Stimulated activated CD4-positive, alpha-beta T cell treated with anti-CD3 and anti-CD28 coated beads, Interleukin-1b, Interleukin-23, amount 100 ng/mL, for 1 hour (primary cell): Measurements from ENCODE around the gene KAZN.

Experiments
- DNase-seq, 2 donors: peaks; one replicate each; pipeline ENCODE4 v3.0.0-alpha.2; 2020; ENCODE audit warnings: low read depth in 2 of 2

Gene KAZN

DNA sequence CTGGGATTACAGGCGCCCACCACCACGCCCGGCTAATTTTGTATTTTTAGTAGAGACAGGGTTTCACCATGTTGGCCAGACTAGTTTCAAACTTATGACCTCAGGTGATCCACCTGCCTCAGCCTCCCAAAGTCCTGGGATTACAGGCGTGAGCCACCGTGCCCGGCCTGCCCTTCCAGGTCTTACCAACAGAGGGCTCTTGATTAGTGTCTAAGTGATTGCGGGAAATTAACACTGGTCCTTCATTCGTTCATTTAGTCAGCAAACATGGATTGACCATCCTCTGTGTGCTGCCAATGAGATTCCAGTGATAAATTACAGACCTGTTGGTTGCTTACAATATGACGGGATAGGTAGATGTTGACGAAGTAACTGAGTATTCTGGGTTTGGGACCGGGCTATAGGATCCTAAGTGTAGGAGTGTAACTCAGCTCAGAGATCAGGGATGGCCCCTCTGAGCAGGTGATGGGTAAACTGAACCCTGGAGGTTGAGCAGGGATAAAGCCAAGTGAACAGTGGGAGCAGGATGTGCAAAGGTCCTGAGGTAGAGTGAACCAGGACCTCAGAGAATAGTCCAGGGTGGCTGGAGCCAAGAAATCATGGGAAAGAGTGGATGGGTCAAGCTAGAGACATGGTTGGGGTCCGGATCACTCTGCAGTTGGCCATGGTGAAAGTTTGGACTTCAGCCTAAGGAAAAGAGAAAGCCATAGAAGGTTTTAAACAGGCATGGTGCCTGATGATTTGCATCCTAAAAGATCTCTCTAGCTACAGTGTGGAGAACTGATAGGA lies 171.2 kb downstream of the KAZN start:
- no peak for DNase-seq

DNA sequence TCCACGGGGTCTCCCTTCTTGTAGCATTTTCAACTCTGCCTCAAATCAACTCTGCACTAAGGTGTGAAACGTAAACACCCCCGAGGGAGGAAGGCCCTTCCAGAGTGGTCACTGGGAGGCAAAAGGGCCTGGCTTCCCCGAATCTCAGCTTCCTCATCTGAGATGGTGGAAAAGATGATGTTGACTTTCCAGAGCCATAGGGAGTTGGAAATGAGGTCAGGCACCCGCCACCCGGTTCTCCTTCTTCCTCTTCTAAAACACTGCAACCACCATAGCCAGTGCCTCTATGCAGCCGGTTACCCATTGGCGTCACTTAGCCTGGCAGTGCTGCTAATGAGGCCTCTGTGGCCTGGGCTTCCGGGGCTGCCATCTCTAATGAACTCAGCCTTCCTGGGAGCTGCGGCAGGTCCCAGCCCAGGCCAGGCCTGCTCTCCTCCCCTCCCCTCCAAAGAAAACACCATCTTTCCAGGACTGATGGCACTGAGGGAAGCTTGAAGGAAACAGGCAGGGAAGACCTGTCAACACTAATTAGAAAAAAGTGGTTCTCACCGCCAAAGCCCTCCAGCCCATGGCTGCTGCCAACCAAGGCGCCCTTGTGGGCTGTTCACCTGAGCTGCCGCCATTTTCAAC lies 175.0 kb downstream of the KAZN start:
- no peak for DNase-seq

DNA sequence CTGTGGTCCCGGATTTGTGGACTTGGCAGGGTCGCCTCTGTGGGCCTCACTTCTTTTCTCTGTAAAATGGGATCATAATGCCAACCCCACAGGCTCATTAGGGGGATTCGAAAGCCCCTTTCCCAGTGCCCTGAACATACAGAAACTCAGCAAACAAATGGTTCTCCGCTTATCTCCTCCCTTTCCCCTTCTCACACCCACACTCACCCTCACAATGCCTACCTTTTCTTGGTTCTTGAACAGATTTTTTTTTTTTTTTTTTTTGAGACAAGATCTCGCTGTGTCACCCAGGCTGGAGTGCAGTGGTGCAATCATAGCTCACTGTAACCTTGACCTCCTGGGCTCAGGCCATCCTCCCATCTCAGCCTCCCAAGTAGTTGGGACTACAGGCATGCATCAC lies 175.7 kb downstream of the KAZN start:
- no peak for DNase-seq

DNA sequence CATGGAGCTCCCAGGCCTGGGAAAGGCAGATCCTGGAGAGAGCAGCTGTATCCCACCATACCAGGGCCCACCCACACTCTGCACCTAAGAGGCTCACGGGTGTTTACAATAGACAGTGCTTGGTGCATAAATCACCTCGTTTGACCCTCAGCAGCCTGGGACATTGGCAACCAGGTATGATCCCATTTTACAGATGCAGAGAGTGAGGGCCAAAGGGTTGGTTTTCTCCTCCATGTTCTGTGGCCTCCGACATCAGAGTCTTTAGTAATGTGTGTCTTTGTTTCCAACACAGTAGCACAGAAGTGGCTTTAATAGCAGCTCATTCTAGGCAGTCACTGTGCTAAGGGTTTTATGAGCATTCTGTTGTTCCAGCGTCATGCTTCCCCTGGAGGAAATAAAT lies 176.5 kb downstream of the KAZN start:
- no peak for DNase-seq

DNA sequence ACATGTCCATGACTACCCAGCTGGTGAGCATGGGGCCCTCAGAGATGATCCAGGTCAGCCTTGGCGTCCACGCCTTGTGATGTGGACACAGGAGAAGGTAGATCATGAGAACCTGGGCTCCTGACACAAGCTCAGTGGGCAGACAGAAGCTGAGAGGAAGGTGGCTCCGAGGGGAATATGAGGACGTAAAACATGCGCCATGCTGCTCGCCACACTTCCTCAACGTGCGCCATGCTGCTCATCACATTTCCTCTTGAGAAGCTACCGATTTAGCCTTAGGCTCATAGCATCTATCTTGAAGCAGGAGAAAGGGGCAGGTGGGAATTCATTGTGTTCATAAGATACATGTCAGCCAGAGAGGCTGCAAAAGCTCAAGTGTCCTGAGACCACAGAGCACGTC lies 176.9 kb downstream of the KAZN start:
- DNase-seq: no peak

DNA sequence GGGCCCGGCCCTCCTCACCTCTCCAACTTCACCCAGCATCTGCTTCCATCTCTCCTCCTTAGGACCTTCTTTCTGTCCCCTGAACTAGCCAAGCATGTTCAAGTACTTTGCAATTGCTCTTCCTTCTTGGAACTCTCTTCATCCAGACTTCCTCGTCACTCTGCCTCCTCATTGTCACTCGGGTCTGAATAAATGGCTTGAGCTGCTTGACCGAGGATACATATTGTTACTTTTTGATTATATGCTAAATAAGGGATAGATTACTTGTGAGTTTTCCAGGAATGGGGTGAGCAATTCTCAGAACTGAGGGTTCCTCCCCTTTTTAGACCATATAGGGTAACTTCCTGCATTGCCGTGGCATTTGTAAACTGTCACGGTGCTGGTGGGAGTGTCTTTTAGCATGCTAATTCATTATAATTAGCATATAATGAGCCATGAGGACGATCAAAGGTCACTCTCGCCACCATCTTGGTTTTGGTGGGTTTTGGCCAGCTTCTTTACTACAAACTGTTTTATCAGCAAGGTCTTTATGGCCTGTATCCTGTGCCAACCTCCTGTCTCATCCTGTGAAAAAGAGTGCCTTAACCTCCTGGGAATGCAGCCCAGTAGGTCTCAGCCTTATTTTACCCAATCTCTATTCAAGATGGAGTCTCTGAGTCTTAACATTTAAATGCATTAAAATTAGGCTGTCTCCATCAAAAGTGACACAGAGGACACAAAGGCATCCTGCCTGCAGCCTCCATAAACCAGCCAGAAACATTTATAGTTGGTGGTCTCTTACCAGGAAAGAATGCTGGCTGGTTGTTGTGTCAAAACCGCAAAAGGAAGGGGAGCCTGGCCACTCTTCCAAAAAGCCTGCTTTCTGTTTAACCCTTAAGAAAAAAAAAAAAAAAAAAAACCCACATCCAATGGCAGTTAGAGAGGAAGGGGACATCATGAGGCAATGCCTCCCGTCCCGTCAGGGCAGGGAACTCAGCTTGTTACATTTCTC lies 179.3 kb downstream of the KAZN start:
- no peak for DNase-seq

DNA sequence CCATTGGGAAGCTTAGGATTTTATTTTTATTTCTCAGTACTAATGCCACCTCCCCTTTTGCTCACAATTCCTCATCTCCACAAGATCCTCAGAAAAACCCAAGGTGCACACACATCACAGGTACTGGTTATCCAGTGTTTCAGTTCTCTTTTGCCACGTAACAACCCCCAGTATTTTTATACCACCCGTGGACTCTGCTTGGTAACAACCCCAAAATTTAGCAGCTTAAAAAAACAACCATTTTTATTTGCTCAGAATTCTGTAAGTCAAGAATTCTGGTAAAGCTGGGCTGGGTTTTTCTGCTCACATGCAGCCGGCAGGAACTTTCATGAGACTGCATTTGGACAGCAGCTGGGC lies 180.0 kb downstream of the KAZN start:
- DNase-seq: no peak

DNA sequence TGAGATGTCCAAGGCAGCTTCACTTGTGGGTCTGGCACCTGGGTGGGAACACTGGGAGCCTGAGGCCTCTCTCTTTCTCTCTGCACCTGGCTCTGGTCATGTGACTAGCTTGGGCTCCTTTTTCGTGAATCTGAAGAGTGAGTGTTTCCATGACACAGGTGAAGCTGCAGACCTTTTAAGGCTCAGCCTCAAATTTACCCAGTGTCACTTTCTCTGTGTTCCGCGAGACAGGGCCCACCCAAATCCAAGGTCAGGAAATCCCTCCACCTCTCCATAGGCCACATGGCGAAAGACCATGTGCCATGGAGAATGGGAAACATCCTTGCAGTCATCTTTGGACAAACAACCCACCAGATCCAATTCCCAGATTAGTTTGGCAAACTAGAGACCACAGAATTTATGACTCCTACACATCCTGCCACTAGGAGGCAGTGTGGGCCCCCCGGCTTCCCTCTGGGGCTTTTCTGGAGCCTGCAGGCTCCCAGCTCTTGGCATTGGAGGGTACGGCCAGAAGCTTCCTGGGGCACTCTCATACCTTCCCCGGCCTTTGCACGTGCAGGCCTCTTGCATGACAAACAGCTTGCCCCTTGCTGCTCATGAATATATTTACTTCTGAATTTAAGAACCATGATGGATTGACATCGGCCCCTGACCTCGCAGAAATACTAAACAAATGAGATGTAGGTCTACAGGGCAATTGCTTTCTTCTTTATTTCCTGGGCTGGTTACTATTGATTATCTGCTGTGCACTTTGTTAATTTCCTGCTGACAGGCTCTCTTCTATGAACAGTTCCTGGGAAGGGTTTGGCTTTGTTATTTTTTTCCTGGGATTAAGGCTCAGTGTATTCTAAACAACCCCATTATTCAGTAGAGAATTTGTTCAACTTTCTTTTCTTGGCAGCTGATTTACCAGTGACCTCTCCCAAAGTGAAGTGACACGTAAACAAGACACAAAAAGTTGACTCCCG lies 180.7 kb downstream of the KAZN start:
- no peak for DNase-seq

DNA sequence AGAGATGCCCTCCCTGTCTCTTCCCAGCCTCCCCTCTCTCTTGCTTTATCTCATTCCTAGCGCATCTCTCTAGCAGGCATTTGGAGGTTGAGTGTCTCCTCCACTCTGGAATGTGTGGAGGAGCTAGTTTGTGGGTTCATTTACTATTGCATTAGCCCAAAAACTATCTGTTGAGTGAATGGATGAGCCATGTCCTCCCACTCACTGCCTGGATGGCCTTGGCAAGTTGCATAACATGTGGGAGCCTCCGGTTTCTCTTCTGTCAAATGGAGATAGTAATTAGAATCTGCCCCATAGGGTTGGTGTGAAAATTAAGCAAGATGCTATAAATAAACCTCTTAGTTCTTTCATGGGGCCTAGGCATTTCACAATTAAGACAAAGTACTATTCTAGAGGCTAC lies 181.8 kb downstream of the KAZN start:
- DNase-seq: no peak

DNA sequence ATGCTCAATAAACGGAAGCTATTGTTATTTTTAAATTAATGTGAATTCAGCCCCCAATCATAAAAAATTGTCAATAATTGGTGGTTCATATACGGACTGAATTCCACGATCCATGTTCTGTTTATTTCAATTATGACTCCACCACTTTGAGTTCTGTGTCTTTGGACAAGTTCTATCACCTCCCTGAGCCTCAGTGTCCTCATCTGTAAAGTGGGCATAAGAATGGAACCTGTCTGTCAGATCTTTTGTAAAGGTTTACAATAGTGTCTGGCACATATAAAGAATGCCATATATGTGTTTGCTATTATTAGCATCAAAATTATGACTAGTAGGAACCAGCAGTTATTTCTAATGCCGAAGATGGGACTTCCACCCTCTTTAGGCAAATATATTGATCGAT lies 183.3 kb downstream of the KAZN start:
- DNase-seq: no peak

DNA sequence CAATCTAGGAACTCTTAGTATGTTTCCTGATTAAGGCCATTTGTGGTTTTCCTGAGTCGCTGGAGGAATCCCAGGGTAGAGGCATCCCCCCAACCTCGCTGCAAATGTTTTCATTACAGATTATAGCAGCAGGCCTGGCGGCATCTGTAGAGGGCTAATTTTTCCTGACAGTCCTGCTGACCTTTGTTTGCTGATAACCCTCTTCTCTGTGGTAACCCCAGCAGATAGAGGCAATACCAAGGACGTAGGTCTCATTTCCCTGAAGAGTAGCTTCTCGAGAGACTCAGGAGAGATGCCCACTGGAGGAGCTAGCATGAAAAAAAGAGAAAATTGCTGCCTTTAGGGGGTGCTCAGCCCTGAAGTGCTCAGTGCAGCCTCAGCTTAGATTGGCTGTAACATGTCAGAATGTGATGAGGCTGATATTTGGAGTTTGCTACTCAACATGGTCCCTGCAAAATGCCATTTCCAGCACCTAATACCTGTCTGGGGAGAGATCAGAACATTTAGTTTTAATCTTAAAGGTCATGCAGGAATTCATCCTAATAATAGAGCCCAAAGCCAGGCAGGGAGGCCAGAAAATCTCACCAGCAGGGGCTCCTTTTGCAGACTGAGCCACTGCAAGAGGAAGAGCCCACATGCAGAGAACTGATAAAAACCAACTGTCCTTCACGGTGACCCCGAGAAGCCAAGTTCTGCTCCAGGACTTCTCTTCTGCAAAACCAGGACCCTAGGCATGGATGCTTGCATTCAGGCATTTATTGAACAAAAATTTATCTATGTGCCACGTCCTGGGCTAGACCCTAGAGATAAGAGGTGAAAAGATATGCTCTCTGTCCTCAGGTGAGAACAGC lies 184.5 kb downstream of the KAZN start:
- no peak for DNase-seq

DNA sequence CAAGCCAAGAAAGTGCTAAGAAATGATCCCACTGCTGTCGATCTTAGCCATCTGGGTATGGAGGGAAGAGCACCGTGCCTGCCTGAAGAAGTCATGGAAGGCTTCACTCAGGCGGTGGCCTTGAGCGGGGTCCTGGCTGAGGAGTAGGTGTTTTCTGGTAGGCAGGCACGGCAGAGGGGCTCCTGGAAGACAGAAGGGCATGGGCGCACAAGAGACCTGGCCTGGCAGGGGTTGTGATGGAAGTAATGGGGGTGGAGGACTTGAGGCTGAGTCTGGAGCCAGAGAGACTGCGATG lies 185.1 kb downstream of the KAZN start:
- DNase-seq: no peak

DNA sequence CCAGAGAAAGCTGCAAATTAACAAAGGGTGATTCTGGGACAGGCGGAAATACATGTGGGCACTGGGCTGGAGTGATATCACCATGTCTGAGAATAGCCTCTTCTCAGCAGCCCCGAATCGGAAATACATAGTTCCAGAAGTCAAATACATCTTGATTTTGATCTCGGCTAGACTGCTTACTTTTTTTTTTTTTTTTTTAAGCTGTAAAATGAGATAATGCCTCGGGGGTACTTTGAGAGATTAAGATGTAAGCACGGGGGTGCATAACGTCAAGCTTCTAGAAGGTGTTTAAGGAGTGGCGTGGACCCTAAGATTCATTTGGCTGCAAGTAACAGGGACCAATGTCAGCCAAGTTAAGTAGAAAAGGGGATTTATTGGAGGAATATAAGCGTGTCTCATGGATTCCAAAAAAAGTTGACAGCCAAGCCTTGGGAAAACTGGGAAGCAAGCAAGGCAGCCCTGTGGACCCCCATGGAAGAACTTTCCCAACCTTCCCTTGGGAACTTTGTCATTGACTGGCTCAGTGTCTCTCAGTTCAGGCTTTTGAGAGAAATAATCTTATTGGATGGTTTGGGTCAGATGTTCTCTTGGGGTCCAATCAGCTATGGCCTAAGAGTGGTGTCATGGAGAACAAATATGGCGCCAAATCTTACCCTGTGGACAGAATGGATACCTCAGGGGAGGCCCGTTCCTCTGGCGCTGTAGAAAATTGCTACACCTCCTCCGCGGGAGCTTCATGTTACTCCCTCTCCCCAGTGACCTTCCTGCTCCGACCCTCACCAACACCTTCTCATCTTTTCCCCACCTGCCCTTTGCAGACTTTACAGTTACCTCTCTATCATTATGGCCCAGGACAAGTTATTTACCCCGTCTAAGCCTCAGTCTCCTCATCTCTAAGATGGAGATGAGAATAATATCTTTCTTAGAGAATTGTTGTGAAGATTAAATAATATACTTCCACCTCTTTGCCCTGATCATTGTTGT lies 186.6 kb downstream of the KAZN start:
- DNase-seq: no peak

DNA sequence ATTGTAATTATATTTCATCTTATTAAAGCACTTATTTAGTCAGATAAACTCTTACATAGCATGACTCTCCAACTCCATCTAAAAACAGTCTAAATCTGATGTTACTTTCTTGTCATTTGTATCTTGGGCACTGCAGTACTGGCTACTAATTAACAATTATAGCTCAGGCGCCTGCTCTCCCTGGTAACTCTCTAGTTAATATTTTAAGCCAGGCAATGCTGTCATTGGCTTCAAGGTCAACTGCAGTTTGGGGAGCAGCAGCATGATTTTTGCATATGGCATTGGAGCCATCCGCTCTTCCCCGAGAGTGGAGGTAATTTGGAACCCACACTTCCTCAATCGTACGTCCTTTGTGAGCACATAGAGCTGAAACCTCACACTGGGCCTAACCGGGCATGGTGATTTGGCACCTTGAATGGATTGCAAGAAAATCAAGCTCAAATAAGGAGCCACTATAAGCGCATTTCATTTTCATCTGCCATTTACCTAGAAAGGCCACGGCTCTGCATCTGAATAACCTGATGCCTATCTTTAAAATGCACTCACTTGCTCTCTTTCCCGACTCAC lies 187.7 kb downstream of the KAZN start:
- no peak for DNase-seq

DNA sequence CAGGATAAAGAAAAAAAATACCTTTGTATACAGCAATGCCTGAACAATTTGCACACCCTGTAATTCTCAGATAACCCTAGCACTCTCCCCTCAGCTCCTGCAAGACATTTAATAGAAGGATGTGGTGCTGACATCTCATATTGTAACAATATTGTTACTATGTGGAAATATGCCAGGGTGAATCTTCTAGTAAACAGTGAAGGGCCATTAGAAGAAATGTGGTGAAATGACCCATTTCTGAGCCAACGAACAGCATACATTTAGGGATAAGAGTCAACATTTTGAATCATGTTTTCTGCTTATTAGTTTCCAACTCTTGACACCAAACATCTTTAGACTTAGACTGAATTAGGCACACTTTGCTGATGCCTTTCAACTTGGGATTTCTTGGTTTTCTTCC lies 188.2 kb downstream of the KAZN start:
- no peak for DNase-seq

DNA sequence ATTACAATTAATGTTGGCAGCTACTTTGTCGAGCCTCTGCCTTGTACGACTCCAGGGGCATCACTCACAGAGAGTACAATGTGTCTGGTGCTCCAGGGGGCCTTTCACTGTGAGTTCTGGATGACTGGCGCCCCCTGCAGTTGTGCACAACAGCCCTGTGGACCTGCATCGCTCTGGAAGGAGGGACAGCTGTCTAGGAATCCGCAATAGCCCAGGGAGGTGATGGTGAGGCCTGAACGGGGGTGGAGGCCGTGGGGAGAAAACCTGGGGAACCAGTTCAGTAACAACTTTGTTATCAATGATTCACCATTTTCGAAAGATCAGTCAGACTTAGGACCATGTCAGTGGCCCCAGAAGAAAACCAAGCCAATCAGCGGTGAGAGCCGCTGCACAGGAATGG lies 189.1 kb downstream of the KAZN start:
- no peak for DNase-seq

DNA sequence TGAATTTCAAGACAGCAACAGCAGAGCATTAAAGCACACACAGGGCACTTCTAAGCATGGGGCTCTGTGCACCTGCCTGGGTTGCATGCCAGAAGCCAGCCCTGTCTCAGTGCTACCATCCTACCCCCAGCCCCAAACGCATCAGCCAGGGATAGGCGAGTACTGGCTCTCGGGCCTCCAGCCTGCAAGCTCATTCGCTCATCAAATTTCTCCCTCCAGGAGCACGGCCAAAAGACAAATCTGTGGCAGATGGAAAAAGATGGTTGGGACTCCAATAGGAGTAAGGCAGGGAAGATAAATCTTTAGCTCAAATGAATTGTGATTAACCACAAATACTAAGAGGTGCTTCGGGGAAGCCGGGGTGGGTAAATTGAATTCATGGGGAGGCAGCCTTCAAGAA lies 189.6 kb downstream of the KAZN start:
- no peak for DNase-seq

DNA sequence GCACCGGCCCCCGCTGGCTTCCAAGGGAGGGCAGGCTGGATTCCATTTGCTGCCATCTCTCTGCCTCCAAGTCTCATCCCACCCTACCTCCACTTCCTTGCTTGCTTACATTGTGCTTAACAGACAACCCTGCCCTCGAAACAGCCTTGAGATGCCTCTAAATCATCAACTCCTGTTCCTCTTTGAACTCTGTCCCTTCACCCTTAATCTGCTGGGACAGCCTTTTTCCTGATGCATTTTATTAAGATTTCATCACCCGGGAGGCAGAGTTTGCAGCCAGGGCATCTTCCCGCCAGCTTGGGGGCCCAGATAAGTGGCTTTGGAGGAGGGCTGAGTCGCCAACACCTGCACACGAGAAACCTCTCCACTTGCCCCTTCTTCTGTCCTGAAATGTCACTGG lies 192.5 kb downstream of the KAZN start:
- DNase-seq: no peak

DNA sequence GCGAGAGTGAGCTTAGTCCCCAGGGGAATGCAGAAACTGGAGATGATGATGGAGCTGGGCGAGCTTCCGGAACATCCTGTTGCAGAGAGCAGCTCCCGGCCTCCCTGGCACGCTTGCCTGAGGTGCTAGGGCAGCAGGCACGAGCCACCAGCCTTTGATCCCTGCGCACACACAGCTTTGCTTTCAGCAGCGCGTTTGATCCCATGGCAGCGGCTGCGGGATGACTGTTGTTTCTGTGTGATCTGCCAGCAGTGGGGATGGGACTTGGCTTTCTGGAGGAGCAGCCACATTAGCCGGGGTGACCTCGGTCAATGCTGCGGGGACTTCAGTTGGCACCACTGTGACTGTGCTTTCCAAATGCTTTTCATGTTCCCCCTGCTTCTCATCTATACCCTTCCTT lies 193.2 kb downstream of the KAZN start:
- no peak for DNase-seq
